HepG2 (cell line): ENCODE measurements around the gene ADRM1. TPM values are rescaled to one million over a fixed set of nuclear protein-coding genes. Genes with fewer than 3 reads are reported as not detected.

Experiments
- FOXA3 ChIP-seq: IDR thresholded peaks from 2 replicates; pipeline ENCODE4 v1.6.1; 2016; ENCODE audit warnings: missing genetic modification reagents, missing compliant biosample characterization
- HDAC1 ChIP-seq: sonication (generic); formaldehyde crosslinking; IDR thresholded peaks from 2 replicates; pipeline ENCODE4 v1.5.1; 2020; ENCODE audit warnings: mild to moderate bottlenecking, missing genetic modification reagents
- IRX3 ChIP-seq: sonication (generic); formaldehyde crosslinking; IDR thresholded peaks from 2 replicates; pipeline ENCODE4 v1.8.1; 2023; ENCODE audit warnings: mild to moderate bottlenecking, low read depth, missing genetic modification reagents, borderline replicate concordance
- MAFK ChIP-seq, 2 experiments: IDR thresholded peaks in 1 of 2; conservative IDR thresholded peaks in 1 of 2; 2 replicates each; pipeline ENCODE4 v1.6.1; 2011; ENCODE audit warnings: improper control_type of control experiment in 2 of 2, low read length in 2 of 2
- MAZ ChIP-seq, 2 experiments: sonication (generic) in 1 of 2; formaldehyde crosslinking in 1 of 2; IDR thresholded peaks; 2 replicates each; pipeline versions ENCODE4 v1.5.0 to v1.6.1; 2012 to 2020; ENCODE audit warnings: low read depth in 2 of 2, mild to moderate bottlenecking in 2 of 2, borderline replicate concordance in 1 of 2, improper control_type of control experiment in 1 of 2, low read length in 1 of 2, missing genetic modification reagents in 1 of 2, moderate library complexity in 1 of 2
- NAIF1 ChIP-seq: sonication (generic); formaldehyde crosslinking; IDR thresholded peaks from 2 replicates; pipeline ENCODE4 v1.5.0; 2020; ENCODE audit warnings: mild to moderate bottlenecking, missing genetic modification reagents, borderline replicate concordance
- PAWR ChIP-seq: sonication (generic); formaldehyde crosslinking; IDR thresholded peaks from 2 replicates; pipeline ENCODE4 v1.4.0; 2020; ENCODE audit warnings: missing genetic modification reagents, mild to moderate bottlenecking, borderline replicate concordance
- SIX4 ChIP-seq: sonication (generic); formaldehyde crosslinking; IDR thresholded peaks from 2 replicates; pipeline ENCODE4 v1.4.0; 2020; ENCODE audit warnings: missing genetic modification reagents
- SRSF4 ChIP-seq: fragments of 200-400 bp; formaldehyde crosslinking; IDR thresholded peaks from one replicate; pipeline ENCODE4 v1.6.1; 2018; ENCODE audit warnings: mild to moderate bottlenecking, low read depth, low read length, moderate library complexity; ENCODE audit not compliant: poor library complexity, severe bottlenecking
- TEAD2 ChIP-seq: sonication (generic); formaldehyde crosslinking; IDR thresholded peaks from 2 replicates; pipeline ENCODE4 v1.9.0; 2021; ENCODE audit warnings: missing genetic modification reagents
- ZBTB20 ChIP-seq: sonication (generic); formaldehyde crosslinking; IDR thresholded peaks from 2 replicates; pipeline ENCODE4 v1.8.1; 2023; ENCODE audit warnings: missing genetic modification reagents, low read depth, mild to moderate bottlenecking, borderline replicate concordance
- ZNF234 ChIP-seq: sonication (generic); formaldehyde crosslinking; conservative IDR thresholded peaks from 2 replicates; pipeline ENCODE4 v1.5.1; 2020; ENCODE audit warnings: mild to moderate bottlenecking, missing genetic modification reagents
- polyA plus RNA-seq, 8 experiments: library from polyadenylated mRNA; depleted of rRNA in 3 of 8; stranded (reverse) in 7 of 8; unstranded in 1 of 8; fragments of >200 nt; fragmentation: Illumina TruSeq in 4 of 8; extraction: Trizol in 4 of 8; gene quantifications; 2 replicates each; pipeline versions ENCODE4 v1.2.1 to v1.2.3, GENCODE V29; 2011 to 2016; ENCODE audit warnings: low read depth in 4 of 8, missing spikeins in 1 of 8, mixed read lengths in 1 of 8; ENCODE audit not compliant: insufficient read depth in 1 of 8
- total RNA-seq, 5 experiments: library from RNA; depleted of rRNA; stranded (reverse); fragments of >200 nt; fragmentation: Illumina TruSeq; extraction: Trizol; gene quantifications; 2 replicates each; pipeline ENCODE4 v1.2.3, GENCODE V29; 2016; ENCODE audit warnings: low read depth in 1 of 5
- TF ChIP-seq, protein P1 (sequence below): sonication (generic); formaldehyde crosslinking; IDR thresholded peaks from 2 replicates; pipeline ENCODE4 v1.4.0; 2020; ENCODE audit warnings: mild to moderate bottlenecking, missing genetic modification reagents
- TF ChIP-seq, protein P2 (sequence below): sonication (generic); formaldehyde crosslinking; IDR thresholded peaks from 2 replicates; pipeline ENCODE4 v1.4.0; 2020; ENCODE audit warnings: missing genetic modification reagents, borderline replicate concordance
- TF ChIP-seq, protein P3 (sequence below): sonication (generic); formaldehyde crosslinking; IDR thresholded peaks from 2 replicates; pipeline ENCODE4 v1.4.0; 2020; ENCODE audit warnings: missing genetic modification reagents
- TF ChIP-seq, protein P4 (sequence below): sonication (generic); formaldehyde crosslinking; IDR thresholded peaks from 2 replicates; pipeline ENCODE4 v1.8.0; 2022; ENCODE audit warnings: mild to moderate bottlenecking, missing genetic modification reagents
- TF ChIP-seq, protein P5 (sequence below): sonication (generic); formaldehyde crosslinking; conservative IDR thresholded peaks from 2 replicates; pipeline ENCODE4 v1.8.0; 2022; ENCODE audit warnings: low read depth, missing genetic modification reagents
- TF ChIP-seq, protein P6 (sequence below): sonication (generic); formaldehyde crosslinking; IDR thresholded peaks from 2 replicates; pipeline ENCODE4 v1.8.1; 2023; ENCODE audit warnings: missing genetic modification reagents, mild to moderate bottlenecking, borderline replicate concordance

Gene ADRM1
- total and polyA plus RNA-seq, 2 of the 13 experiments (the other 11 are each of a cell fraction or from before 2014, with no cell fraction given): 92.9 to 154 TPM

DNA sequence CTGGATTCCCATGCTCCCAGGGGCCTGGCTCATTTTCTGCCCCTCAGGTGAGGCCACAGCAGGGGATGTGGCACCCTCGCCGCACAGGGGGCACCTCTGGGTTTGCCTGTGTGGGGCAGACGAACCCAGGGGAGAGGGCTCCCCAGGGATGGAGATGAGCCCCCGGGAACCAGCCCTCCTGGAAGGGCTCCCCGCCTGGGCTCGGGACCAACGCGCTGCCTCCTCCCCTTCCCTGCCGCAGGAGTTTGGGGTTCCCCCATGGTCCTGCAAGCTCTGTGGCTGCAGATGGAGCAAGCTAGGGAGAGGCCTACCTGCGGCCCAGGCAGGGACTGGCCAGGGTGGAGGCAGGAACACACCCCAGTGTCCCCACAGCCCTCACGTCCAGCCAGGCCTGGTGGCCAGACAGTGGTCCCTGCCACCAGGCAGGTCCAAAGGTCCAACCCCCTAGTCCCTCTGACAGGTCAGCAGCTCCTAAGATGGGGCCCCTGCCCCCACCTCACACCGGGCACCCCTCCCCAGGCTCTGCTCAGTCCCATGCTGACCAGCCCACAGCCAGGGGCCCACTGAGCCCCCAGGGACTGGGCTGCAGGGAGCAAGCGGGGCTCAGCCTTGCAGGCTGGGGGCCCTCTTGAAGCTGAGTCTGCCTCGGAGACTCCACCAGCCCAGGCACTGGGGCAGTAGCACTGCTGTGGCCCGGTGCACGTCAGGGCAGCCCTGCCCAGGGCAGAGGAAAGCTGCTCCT is 50.7 kb downstream of the ADRM1 start (continued):
- TF ChIP-seq ZNF234 (CRISPR knock-in tag): no peak
- TF ChIP-seq MAZ (IDR thresholded peaks at IDR 0.05; ENCODE audit: borderline replicate concordance, low read depth, low read length): peak; percentile 60; the same call in 1 of the 2 replicates
- peak; percentile 44; the same call in 1 of the 2 replicates for TF ChIP-seq MAZ (CRISPR knock-in tag; IDR thresholded peaks at IDR 0.05; ENCODE audit: low read depth)
- TF ChIP-seq, protein P1, sequence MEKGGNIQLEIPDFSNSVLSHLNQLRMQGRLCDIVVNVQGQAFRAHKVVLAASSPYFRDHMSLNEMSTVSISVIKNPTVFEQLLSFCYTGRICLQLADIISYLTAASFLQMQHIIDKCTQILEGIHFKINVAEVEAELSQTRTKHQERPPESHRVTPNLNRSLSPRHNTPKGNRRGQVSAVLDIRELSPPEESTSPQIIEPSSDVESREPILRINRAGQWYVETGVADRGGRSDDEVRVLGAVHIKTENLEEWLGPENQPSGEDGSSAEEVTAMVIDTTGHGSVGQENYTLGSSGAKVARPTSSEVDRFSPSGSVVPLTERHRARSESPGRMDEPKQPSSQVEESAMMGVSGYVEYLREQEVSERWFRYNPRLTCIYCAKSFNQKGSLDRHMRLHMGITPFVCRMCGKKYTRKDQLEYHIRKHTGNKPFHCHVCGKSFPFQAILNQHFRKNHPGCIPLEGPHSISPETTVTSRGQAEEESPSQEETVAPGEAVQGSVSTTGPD (CRISPR knock-in tag): peak; percentile 56; the same call in 1 of the 2 replicates
- TF ChIP-seq SIX4 (CRISPR knock-in tag): no peak
- TF ChIP-seq TEAD2 (CRISPR knock-in tag): no peak
- TF ChIP-seq ZBTB20: no peak
- TF ChIP-seq SRSF4: no peak
- 0 out of 2 replicates have a peak, but pooled peaks have one; percentile 25 for TF ChIP-seq HDAC1 (CRISPR knock-in tag)
- TF ChIP-seq PAWR (CRISPR knock-in tag): no peak
- TF ChIP-seq, protein P2, sequence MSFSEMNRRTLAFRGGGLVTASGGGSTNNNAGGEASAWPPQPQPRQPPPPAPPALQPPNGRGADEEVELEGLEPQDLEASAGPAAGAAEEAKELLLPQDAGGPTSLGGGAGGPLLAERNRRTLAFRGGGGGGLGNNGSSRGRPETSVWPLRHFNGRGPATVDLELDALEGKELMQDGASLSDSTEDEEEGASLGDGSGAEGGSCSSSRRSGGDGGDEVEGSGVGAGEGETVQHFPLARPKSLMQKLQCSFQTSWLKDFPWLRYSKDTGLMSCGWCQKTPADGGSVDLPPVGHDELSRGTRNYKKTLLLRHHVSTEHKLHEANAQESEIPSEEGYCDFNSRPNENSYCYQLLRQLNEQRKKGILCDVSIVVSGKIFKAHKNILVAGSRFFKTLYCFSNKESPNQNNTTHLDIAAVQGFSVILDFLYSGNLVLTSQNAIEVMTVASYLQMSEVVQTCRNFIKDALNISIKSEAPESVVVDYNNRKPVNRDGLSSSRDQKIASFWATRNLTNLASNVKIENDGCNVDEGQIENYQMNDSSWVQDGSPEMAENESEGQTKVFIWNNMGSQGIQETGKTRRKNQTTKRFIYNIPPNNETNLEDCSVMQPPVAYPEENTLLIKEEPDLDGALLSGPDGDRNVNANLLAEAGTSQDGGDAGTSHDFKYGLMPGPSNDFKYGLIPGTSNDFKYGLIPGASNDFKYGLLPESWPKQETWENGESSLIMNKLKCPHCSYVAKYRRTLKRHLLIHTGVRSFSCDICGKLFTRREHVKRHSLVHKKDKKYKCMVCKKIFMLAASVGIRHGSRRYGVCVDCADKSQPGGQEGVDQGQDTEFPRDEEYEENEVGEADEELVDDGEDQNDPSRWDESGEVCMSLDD (CRISPR knock-in tag): peak; percentile 91
- TF ChIP-seq, protein P3, sequence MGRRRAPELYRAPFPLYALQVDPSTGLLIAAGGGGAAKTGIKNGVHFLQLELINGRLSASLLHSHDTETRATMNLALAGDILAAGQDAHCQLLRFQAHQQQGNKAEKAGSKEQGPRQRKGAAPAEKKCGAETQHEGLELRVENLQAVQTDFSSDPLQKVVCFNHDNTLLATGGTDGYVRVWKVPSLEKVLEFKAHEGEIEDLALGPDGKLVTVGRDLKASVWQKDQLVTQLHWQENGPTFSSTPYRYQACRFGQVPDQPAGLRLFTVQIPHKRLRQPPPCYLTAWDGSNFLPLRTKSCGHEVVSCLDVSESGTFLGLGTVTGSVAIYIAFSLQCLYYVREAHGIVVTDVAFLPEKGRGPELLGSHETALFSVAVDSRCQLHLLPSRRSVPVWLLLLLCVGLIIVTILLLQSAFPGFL (CRISPR knock-in tag): no peak
- TF ChIP-seq MAFK (conservative IDR thresholded peaks at IDR 0.05 in 1 of 2, IDR thresholded peaks at IDR 0.05 in 1 of 2; ENCODE audit: low read length in 2 of 2): no peak
- TF ChIP-seq FOXA3 (CRISPR knock-in tag): no peak
- 0 out of 2 replicates have a peak, but pooled peaks have one; percentile 36 for TF ChIP-seq IRX3
- no peak for TF ChIP-seq NAIF1 (CRISPR knock-in tag)
- TF ChIP-seq, protein P4, sequence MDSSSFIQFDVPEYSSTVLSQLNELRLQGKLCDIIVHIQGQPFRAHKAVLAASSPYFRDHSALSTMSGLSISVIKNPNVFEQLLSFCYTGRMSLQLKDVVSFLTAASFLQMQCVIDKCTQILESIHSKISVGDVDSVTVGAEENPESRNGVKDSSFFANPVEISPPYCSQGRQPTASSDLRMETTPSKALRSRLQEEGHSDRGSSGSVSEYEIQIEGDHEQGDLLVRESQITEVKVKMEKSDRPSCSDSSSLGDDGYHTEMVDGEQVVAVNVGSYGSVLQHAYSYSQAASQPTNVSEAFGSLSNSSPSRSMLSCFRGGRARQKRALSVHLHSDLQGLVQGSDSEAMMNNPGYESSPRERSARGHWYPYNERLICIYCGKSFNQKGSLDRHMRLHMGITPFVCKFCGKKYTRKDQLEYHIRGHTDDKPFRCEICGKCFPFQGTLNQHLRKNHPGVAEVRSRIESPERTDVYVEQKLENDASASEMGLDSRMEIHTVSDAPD (CRISPR knock-in tag): peak; percentile 53
- TF ChIP-seq, protein P5, sequence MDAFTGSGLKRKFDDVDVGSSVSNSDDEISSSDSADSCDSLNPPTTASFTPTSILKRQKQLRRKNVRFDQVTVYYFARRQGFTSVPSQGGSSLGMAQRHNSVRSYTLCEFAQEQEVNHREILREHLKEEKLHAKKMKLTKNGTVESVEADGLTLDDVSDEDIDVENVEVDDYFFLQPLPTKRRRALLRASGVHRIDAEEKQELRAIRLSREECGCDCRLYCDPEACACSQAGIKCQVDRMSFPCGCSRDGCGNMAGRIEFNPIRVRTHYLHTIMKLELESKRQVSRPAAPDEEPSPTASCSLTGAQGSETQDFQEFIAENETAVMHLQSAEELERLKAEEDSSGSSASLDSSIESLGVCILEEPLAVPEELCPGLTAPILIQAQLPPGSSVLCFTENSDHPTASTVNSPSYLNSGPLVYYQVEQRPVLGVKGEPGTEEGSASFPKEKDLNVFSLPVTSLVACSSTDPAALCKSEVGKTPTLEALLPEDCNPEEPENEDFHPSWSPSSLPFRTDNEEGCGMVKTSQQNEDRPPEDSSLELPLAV (CRISPR knock-in tag): no peak
- TF ChIP-seq, protein P6, sequence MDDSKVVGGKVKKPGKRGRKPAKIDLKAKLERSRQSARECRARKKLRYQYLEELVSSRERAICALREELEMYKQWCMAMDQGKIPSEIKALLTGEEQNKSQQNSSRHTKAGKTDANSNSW (CRISPR knock-in tag): no peak
